Spleen (tissue), 11 donors: ENCODE data around the gene MEX3B. TPM values are rescaled to one million over a fixed set of nuclear protein-coding genes. Genes with fewer than 3 reads are reported as not detected.

Experiments used
- DNase-seq: peaks from one replicate; pipeline ENCODE4 v3.0.0-alpha.2; 2020
- H3K27ac ChIP-seq, 8 donors: fragments of 200-600 bp; sonication (generic) in 7 of 8; 1 replicate in 4 of 8; 2 replicates in 4 of 8; pipeline versions ENCODE4 v1.5.0 to v1.8.0; 2016 to 2021; ENCODE audit warnings: inconsistent platforms in 4 of 8, mild to moderate bottlenecking in 4 of 8, moderate library complexity in 1 of 8
- H3K27me3 ChIP-seq, 7 donors: fragments of 200-600 bp; sonication (generic) in 6 of 7; replicated peaks in 1 of 7; 1 replicate in 4 of 7; 2 replicates in 3 of 7; pipeline versions ENCODE4 v1.5.0 to v1.8.0; 2016 to 2021; ENCODE audit warnings: inconsistent platforms in 3 of 7, mild to moderate bottlenecking in 1 of 7
- H3K36me3 ChIP-seq, 6 donors: fragments of 200-600 bp; sonication (generic) in 5 of 6; 1 replicate in 4 of 6; 2 replicates in 2 of 6; pipeline versions ENCODE4 v1.5.0 to v1.8.0; 2016 to 2021; ENCODE audit warnings: inconsistent platforms in 2 of 6
- H3K4me1 ChIP-seq, 6 donors: fragments of 200-600 bp; sonication (generic) in 5 of 6; 1 replicate in 3 of 6; 2 replicates in 3 of 6; pipeline versions ENCODE4 v1.5.0 to v1.8.0; 2016 to 2021; ENCODE audit warnings: inconsistent platforms in 3 of 6
- H3K4me3 ChIP-seq, 8 donors: fragments of 200-600 bp; sonication (generic) in 7 of 8; 1 replicate in 4 of 8; 2 replicates in 4 of 8; pipeline versions ENCODE4 v1.5.0 to v1.8.0; 2016 to 2021; ENCODE audit warnings: inconsistent platforms in 4 of 8, mild to moderate bottlenecking in 4 of 8, moderate library complexity in 2 of 8
- H3K9me3 ChIP-seq, 8 donors: fragments of 200-600 bp; sonication (generic) in 7 of 8; 1 replicate in 4 of 8; 2 replicates in 4 of 8; pipeline versions ENCODE4 v1.5.0 to v1.8.0; 2016 to 2021; ENCODE audit warnings: inconsistent platforms in 4 of 8
- POLR2A ChIP-seq, 3 donors: fragments of 450-650 bp; IDR thresholded peaks; one replicate each; pipeline ENCODE4 v1.5.1; 2017; ENCODE audit warnings: antibody characterized with exemption in 3 of 3, mild to moderate bottlenecking in 1 of 3
- POLR2AphosphoS5 ChIP-seq, 3 donors: sonication (generic); formaldehyde crosslinking; IDR thresholded peaks; one replicate each; pipeline ENCODE4 v1.5.1; 2017; ENCODE audit warnings: antibody characterized with exemption in 3 of 3
- WGBS, 5 donors: extraction: QIAGEN DNeasy Blood & Tissue Kit in 3 of 5; methylation state at CpG; one replicate each; pipeline versions ENCODE4 v1.1.5 to v1.1.7; 2013 to 2018; 5-methylcytosine and 5-hydroxymethylcytosine counted together
- intact Hi-C: fragments of 100-400 bp; cut with DNase I; formaldehyde crosslinking; loops from one replicate; pipeline ENCODE4 v1.15.0; 2023; ENCODE audit warnings: low total_unique reads
- polyA plus RNA-seq, 3 donors: library from polyadenylated mRNA; stranded (reverse); fragments of 200-250 nt; gene quantifications; one replicate each; pipeline ENCODE4 v1.2.1, GENCODE V29; 2013
- total RNA-seq, 7 donors: library from RNA; depleted of rRNA in 3 of 7; stranded (reverse); fragments of >200 nt in 3 of 7; fragmentation: NEBNext Ultra II Directional in 4 of 7; extraction: Animal tissue kit (Norgen Biotek cat#: 25700) in 4 of 7; gene quantifications; one replicate each; pipeline versions ENCODE4 v1.1.0 to v1.2.1, GENCODE V29; 2016 to 2021
- TF ChIP-seq, protein P1 (sequence below), 11 experiments: fragments of 200-600 bp in 7 of 11; fragments of 450-650 bp in 4 of 11; sonication (generic) in 4 of 11; IDR thresholded peaks in 8 of 11; conservative IDR thresholded peaks in 3 of 11; 1 replicate in 7 of 11; 2 replicates in 4 of 11; pipeline versions ENCODE4 v1.4.0 to v1.8.0; 2016 to 2021; ENCODE audit warnings: antibody characterized with exemption in 11 of 11, inconsistent platforms in 4 of 11, mild to moderate bottlenecking in 1 of 11
- donor health status: healthy with polysubstance abuse.
- donor health status: DM: no; HTN: no; CAD: no; lungs with moderate emphysema.
- donor health status: DM: no; HTN: no; CAD: no.
- donor health status: Bipolar disorder and iron deficiency.
- donor health status: healthy.
- donor health status: DM: no; HTN: no; CAD: no.
- donor health status: DM: yes; HTN: yes; CAD: no.

The MEX3B gene
- total and polyA plus RNA-seq, 10 donors, result 0.95 to 2.1 (median 1.3) TPM

GRCh38 chr15:82047453-82048400, 1.9 kb upstream of the MEX3B start:
- TF ChIP-seq POLR2AphosphoS5 (IDR thresholded peaks at IDR 0.05) (peak in 2 of 3 donors; percentile 2), POLR2A (IDR thresholded peaks at IDR 0.05) (no peak)
- TF ChIP-seq, protein P1, sequence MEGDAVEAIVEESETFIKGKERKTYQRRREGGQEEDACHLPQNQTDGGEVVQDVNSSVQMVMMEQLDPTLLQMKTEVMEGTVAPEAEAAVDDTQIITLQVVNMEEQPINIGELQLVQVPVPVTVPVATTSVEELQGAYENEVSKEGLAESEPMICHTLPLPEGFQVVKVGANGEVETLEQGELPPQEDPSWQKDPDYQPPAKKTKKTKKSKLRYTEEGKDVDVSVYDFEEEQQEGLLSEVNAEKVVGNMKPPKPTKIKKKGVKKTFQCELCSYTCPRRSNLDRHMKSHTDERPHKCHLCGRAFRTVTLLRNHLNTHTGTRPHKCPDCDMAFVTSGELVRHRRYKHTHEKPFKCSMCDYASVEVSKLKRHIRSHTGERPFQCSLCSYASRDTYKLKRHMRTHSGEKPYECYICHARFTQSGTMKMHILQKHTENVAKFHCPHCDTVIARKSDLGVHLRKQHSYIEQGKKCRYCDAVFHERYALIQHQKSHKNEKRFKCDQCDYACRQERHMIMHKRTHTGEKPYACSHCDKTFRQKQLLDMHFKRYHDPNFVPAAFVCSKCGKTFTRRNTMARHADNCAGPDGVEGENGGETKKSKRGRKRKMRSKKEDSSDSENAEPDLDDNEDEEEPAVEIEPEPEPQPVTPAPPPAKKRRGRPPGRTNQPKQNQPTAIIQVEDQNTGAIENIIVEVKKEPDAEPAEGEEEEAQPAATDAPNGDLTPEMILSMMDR (IDR thresholded peaks at IDR 0.05 in 8 of 11, conservative IDR thresholded peaks at IDR 0.05 in 3 of 11), result peak in 4 of 11 experiments; percentile 0 to 42 (median 31)
- H3K4me1 ChIP-seq, result peaks cover 5 to 48% (median 35%) of the 10 kb centered on the region in 6 donors
- peak overlapping the region; percentile 74 to 94 (median 82) for H3K4me3 ChIP-seq
- intact Hi-C loops, result no loop called here
- DNase-seq, result no peak
- no peaks in the 10 kb centered on the region for H3K36me3 ChIP-seq
- H3K27ac ChIP-seq, result peak overlapping the region; percentile 37 to 94 (median 86)
- WGBS, 5 donors, result 12 to 22% (median 13%) methylated on average over 38 to 56 of the region's 56 CpGs
- H3K9me3 ChIP-seq, result no peaks in the 10 kb centered on the region
- peaks cover 0 to 52% (median 18%) of the 10 kb centered on the region in 7 donors for H3K27me3 ChIP-seq

DNA sequence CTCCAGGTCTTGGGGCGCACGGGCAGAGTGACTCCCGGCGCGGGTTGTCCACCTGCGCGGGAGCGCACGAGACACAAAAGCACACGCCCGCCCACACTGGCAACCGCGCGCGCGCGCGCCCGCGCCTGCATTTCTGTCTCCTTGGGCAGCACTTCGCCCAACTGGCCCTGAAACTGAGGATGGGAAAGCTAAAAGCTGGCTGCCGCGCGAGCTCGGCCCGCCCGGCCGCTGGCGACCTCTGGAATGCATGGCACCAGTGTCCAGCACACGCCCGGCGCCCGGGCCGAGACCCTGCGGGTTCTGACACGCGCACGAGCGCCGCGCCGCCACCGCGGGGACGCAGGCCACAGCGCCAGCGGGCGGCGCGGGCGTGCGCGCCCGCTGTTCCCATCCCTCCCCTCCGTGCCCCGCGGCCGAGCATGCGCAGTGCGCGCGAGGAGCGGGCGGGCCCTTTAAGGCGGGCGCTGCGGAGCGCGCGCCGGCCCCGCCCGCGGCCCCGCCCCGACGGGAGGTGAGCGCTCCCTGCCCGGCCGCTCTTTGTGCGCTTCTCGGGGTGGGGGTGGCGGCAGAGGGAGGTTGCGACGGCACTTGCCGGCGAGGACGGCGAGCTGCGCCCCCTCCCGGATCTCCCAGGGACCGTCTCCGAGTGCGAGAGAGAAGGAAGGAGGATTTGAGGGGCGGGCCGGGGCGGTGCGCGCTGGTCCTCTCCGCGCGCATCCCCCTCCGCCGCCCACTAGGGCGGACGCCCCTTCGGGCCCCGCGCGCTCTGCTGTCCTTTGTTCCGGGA, 1.0 kb upstream of the MEX3B start:
- H3K4me3 ChIP-seq, result peak overlapping the region; percentile 74 to 94 (median 82)
- H3K27ac ChIP-seq, result peak overlapping the region; percentile 77 to 94 (median 89)
- WGBS, 5 donors, result 0 to 1% (median 0%) methylated on average over 13 to 111 of the region's 111 CpGs
- H3K27me3 ChIP-seq, result peaks cover 0 to 47% (median 18%) of the 10 kb centered on the region in 7 donors
- DNase-seq, result peak; percentile 94
- H3K9me3 ChIP-seq, result no peaks in the 10 kb centered on the region
- intact Hi-C loops, result no loop called here
- H3K4me1 ChIP-seq, result peaks cover 5 to 48% (median 35%) of the 10 kb centered on the region in 6 donors
- no peaks in the 10 kb centered on the region for H3K36me3 ChIP-seq
- TF ChIP-seq POLR2A (IDR thresholded peaks at IDR 0.05) (no peak), POLR2AphosphoS5 (IDR thresholded peaks at IDR 0.05) (peak; percentile 30 to 72 (median 66))
- TF ChIP-seq, protein P1 (IDR thresholded peaks at IDR 0.05 in 8 of 11, conservative IDR thresholded peaks at IDR 0.05 in 3 of 11), result peak; percentile 43 to 85 (median 67)

GRCh38 chr15:82045179-82045891, 483 bp downstream of the MEX3B start:
- intact Hi-C loops, result no loop called here
- Histone ChIP-seq H3K9me3 (no peaks in the 10 kb centered on the region), H3K4me1 (peaks cover 5 to 48% (median 35%) of the 10 kb centered on the region in 6 donors), H3K36me3 (no peaks in the 10 kb centered on the region), H3K27me3 (peaks cover 0 to 47% (median 18%) of the 10 kb centered on the region in 7 donors), H3K4me3 (peak overlapping the region; percentile 74 to 94 (median 82)), H3K27ac (peak overlapping the region; percentile 77 to 94 (median 89))
- WGBS, 5 donors, result 1% methylated on average over 30 to 71 of the region's 71 CpGs
- TF ChIP-seq POLR2AphosphoS5 (IDR thresholded peaks at IDR 0.05), result no peak
- peak; percentile 85 for DNase-seq
